Activated CD8-positive, alpha-beta memory T cell treated with anti-CD3 and anti-CD28 coated beads, Interleukin-2, amount 50 U/mL, for 4 hours (primary cell): ENCODE results near the gene GABPB1.

ENCODE experiments used
- DNase-seq: peaks from one replicate; pipeline ENCODE4 v3.0.0-alpha.2; 2020

GABPB1 gene

DNA sequence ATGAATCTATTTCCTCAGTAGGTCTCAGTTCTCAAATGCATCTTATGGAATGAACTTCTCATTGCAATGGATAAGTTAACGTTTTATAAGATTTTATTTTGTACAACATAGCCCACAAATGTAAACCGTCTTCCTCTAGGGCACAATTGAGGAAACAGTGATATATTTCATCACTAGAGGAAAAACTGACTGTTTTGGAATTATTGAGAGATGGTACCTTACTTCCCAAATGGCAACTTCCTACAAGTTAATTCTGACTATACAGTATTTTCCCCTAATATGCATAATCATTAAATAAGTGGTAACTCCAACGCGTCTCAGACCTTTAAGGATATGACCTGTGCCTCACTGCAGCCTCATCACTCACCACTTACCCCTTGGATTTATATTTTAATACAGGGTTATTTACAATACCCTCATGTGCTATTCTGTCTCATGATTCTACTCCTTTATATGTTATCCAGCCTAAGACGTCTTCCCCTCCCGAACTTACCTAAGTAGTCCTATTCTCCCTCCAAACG is 13.3 kb downstream of the GABPB1 start:
- DNase-seq, result no peak

DNA sequence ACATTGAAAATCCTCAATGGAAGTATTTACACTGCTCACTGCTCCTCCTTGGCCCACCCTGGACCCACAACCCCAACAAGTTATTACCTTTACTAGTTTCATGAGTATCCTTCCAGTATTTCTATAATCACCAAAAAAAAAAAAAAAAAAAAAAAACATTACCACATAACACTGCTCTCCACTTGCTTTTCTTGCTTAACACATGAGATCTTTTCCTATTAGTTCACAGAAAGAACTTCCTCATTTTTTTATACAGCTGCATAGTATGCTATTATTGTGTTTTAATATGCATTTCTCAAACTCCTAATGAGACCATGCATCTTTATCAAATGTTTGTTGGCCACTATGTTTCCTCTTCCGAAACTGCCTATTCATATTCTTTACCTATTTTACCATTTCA is 14.6 kb downstream of the GABPB1 start:
- no peak for DNase-seq

DNA sequence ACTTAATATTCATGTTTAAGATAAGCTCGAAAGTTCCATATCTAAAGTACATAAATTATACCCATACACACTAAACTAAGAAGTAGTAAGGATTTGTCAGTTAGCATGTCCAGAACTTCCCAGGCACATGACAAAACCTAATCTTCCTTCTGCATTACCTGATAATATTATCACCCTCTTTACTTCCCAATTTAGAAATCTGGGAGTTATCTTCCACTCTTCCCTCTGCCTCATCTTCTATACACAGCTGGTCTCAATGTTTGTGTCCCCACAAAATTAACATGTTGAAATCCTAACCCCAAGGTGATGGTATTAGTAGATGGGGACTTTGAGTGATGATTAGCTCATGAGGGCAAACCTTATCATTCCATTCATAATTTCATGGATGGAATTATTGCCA is 15.3 kb downstream of the GABPB1 start:
- no peak for DNase-seq

DNA sequence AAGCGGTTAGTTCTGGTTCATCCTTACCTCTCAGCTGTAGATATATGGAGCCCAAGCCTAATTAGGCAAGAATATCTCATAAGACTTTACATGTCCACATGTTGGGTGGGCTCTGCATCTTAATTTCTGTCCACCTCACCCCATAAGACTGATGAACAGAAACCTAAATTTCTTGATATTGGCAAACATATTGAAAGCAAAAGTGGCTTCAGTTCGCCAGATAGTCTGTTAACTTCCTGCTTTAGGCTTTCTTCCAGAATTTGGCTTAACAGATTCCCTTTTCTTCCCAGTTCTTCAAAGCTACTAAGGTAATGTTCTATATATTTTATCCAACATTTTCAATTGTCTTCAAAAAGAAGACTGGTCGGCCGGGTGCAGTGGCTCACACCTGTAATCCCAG is 19.7 kb downstream of the GABPB1 start:
- DNase-seq, result no peak

DNA sequence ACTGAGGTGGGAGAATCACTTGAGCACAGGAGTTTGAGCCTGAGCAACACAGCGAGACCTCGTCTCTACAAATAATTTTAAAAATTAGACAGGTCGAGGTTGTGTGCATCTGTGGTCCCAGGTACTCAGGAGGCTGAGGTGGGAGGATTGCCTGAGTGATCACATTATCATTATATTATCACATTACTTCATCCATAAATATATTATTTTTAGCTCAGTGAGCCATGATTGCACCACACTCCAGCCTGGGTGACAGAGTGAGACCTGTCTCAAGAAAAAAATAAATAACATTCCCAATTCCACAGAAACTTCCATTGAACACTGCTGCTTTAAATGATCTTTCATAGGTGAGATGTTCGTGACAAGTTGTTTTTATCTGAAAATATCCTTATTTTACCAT is 21.8 kb downstream of the GABPB1 start:
- DNase-seq, result no peak

DNA sequence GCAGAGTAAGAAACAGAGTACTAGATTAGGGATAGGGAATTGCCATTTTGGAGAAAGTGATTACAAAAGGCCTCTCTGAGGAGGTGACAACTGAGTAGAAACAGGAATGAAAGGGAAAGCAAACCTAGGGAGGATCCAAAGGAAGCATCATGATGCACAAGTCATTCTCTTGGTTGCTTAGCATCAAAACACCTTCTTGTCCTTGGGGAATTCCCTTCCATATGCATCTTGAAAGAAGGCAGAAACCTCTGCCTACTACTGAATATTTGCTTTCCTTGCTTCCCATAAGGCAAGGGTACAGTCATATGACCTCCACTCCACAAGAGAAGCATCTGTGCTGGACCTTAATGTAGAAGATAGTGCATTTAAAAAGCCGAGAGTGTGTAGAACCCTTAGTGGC is 24.1 kb downstream of the GABPB1 start:
- no peak for DNase-seq

DNA sequence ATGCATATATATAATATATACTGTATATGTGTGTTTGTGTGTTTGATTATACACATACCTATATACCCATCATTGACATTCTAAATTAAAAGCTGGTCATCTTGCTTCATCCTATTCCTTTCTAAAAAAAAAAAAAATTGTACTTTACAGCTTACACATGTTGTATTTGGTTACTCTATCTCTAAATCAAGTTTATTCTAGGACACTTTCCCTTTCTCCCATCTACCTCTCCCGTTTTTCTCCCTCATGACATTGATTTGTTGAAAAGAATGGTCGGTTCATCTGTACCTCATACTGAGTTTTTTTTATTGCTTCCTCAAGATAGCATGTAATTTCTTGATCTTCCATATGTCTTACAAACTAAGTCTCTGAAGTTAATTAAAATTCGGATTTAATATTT is 26.9 kb downstream of the GABPB1 start:
- DNase-seq, result no peak

DNA sequence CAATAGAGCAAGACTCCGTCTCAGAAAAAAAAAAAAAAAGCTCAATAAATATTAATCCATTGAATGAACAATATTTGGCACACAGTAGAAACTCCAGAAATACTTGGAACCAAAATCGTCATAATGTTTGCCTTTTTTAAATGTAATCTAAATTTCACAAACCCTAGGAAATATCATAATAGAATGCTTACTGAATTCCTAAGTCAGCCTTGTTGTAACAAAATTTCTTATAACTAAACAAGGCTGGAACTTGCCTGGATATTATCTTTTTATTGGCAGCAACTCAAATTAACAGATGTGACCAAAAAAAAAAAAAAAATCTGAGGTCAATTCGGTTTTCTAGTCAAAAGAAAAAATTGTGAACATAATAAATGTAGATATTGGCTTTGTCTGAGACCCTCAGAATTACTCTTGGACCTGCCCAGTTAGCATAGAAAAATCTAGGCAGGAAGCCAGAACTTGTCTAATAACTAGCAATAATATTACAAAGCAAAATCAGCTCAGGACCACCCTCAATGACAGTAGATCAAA is 33.3 kb downstream of the GABPB1 start:
- no peak for DNase-seq

DNA sequence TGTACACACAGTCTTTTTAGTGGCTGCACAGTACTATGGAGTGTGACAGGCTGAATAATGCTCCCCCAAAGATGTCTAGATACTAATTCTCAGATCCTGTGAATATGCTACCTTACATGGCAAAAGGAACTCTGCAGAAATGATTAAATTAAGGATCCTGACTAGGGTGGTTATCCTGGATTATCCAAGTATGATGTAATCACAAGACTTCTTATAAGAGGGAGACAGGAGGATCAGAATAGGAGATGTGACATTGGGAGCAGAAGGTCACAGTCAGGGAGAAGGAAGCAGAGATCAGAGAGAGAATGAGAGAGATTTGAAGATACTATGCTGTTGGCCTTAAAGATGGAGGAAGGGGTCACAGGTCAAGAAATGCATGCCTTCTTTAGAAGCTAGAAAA is 34.5 kb downstream of the GABPB1 start:
- DNase-seq, result no peak

DNA sequence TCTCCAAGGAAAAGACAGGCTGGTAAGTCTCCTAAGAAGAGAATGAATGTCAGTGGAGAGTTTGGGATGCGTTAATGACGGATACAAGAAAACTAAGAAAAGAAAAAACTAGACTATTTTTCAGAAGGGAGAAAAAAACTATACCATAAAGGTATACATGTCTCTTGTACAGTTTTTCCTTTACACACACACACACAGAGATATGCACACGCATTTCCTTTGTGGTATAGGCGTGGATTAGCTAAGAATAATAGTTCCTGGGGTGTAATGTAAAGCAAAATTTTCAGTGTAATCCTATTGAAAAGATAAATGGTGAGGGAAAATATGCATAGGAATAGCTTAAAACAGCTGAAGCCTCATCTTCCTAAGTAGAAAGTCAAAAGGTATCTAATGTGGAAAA is 36.3 kb downstream of the GABPB1 start:
- no peak for DNase-seq

DNA sequence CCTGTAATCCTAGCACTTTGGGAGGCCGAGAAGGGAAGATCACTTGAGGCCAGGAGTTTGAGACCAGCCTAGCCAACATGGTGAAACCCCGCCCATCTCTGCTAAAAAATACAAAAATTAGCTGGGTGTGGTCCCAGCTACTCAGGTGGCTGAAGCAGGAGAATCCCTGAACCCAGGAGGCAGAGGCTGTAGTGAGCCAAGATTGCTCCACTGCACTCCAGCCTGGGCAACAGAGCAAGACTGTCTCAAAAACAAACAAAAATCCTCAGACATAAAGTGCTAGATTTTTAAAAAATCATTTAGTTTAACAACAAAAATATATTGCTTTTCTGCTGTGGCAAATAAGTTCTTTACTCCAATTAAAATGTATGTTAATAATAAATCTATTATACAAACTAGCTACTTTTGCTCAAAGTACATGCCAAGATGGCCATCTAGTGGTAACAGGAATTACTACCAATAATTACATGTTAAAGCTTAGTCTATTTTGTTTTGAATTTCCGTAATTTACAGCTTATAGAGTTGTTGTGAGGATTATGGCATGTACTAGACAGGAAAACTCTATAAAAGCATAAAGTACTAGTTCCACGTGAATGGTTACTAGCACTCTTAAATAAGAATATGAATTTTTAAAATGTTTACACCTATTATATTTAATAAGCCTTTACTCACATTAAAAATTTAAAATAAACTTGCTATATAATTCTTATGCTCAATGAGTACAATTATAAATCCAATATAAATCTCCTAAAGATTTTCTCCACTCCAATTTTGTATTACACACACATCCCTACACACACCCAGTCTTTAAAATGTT is 39.0 kb downstream of the GABPB1 start:
- DNase-seq, result no peak

DNA sequence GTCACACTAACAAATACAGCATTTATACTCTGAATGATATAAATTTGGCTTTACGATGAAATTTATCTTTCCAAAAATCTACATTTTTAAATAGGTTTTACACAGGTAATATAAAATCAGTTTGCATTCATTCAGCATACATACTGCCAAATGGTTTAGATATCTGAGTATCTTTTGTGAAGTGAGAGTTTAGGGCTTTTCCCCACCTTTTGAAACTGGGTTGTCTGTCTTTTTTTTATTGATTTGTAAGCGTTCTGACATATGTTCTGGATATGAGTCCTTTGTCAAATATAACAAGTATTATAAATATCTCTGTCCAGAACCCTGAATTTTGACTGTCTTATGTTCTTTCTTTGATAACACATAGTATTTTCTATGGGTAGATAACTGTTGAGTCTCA is 42.4 kb downstream of the GABPB1 start:
- no peak for DNase-seq

DNA sequence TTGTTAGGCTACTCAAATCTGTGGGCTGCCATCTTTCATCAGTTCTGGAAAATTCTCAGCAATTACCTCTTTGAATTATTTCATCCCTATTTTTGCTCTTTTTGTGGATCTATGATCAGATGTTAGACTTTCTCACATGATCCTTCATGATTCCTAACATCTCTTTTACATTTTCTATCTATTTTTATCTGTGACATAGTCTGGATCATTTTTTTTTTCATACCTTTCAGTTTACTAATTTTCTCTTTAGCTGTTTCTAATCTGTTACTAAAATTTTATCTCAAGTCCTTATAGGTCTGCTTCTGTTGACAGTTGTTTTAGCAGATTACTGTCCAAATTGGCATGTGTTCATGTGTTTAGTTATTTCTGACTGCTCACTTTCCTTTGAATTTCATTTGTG is 47.2 kb downstream of the GABPB1 start:
- no peak for DNase-seq

DNA sequence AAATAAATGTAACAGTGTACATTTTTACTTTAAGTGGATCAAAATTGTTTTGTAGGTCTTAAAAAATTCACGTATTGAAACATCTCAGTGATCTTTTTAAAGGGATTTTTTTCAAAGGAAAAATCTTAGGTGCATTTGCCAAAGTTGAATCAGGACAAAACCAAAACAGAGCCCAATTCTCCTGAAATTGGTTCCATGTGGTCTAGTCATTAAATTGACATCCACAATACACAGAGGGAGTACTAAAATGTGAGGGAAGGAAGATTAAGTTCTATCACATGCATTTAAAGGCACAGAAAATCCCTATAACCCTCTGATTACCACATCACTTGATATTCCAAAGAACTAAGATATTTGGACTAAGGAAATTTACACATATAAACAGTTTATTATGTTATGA is 50.2 kb downstream of the GABPB1 start:
- no peak for DNase-seq

DNA sequence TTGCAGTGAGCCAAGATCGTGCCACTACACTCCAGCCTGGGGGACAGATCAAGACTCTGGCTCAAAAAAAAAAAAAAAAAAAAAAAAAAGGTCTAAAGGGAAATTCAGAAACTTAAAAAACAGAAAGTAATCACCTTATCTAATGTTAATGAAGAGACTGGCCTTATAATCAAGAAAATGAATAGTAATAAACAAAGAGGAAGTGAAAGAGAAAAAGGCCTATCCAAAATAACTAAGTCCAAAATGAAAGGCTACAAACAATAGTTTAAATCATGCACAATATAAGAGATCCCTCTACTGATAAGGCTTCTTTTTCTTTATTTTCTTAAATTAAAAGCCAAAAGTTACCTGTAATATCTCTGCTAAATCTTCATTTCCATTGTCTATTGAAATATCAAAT is 52.4 kb downstream of the GABPB1 start:
- no peak for DNase-seq

DNA sequence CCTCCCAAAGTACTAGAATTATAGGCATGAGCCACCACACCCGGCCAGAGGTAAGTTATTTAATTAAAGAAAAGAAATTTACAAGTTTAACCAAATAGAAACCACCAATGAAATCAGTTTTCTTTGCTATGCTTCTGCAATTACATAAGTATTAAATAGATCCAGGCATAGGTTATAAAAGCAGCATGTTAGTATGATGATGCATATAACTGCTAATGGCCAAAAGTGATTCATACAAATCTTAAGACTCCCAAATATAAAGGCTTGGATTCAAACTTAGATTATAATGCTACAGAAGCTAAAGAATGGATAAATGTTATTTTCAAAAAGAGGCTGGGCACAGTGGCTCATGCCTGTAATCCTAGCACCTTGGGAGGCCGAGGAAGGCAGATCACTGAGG is 56.7 kb downstream of the GABPB1 start:
- DNase-seq, result no peak

DNA sequence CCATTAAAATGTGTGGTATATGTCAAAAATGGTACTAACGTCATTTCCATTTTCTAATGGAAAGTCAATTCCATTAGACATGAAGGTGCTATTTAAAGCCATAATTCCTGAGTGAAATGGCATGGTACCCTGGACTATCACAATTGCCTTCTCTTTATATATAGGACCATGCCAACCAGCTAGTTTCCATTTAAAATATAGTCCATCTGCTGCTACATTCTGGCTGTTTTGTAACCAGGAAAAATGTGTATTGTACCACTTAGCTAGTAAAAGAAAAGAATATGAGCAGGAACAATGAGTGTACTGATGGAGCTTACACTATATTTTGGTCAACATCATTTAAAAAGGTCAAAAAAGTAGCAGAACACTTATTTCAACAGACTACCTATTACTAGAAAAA is 59.0 kb downstream of the GABPB1 start:
- no peak for DNase-seq

DNA sequence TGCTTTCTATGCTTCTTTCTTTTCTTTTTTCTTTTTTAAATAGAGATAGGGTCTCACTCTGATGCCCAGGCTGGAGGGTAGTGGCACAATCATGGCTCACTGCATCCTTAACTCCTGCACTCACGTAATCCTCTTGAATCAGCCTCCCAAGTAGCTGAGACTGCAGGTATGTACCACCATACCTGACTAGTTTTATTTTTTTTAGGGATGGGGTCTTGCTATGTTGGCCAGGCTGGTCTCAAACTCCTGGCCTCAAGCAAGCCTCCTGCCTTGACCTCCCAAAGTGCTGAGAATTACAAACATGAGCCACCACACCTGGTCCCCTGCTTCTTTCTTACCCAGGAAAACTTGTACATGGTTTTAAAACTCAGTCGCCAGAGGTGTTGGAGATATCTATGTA is 65.2 kb downstream of the GABPB1 start:
- DNase-seq, result no peak

DNA sequence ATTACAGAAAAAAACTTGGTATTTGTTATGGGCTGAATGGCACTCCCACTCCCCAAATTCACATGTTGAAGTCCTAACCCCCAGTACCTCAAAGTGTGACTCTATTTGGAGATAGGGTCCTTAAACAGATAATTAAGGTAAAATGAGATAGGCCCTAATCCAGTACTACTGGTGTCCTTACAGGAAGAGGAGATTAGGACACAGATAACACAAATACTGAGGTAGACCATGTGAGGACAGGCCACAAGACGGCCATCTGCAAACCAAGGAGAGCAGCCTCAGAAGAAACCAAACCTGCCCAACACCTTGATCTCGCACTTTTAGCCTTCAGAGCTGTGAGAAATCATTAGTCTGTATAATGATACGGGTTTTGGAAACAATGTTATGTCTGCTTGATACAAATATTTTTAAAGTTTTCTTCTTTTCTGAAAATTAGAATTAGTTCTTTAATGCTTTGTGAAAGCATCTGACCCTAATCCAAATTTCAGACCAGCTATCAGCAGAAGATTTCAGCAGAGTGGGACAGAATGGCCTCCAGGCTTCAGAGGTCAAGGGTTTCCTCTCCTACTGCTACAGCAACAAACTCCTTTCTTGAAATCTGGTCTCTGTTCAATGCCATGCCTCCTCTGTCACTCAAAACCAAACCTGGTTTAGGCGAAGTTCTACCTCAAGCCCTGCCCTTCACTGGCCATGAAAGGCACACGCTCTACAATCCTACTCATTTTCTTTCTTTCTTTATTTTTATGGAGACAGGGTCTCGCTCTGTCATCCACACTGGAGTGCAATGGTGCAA is 67.5 kb downstream of the GABPB1 start:
- DNase-seq, result no peak

DNA sequence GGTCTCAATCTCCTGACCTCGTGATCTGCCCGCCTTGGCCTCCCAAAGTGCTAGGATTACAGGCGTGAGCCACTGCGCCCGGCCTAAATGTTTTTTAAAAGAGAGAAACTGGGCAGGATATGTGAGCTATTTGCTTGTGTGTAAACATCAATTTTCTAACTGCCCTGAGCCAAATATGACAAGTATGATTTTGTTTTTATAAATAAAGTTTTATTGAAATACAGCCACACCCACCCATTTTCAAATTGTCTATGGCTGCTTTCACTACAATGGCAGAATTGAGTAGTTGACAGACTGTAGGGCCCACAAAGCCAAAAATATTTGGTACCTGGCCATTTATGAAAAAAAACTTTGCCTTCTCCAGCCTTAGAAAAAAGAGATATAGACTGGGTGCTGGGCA is 73.6 kb downstream of the GABPB1 start:
- DNase-seq, result no peak

DNA sequence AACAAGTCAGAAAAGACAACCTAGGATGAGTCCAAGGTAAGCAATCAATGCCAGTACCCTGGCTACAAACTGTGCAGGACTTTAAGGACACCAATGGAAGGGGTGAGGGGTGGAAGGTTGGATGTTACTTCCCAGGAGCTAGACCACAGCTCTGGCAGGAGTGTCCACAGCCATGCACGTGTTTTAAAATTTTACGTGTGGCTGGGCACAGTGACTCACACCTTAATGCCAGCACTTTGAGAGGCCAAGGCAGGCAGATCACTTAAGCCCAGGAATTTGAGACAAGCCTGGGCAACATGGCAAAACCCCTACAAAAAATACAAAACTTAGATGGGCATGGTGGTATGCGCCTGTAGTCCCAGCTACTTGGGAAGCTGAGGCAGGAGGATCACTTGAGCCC is 74.7 kb downstream of the GABPB1 start:
- no peak for DNase-seq

DNA sequence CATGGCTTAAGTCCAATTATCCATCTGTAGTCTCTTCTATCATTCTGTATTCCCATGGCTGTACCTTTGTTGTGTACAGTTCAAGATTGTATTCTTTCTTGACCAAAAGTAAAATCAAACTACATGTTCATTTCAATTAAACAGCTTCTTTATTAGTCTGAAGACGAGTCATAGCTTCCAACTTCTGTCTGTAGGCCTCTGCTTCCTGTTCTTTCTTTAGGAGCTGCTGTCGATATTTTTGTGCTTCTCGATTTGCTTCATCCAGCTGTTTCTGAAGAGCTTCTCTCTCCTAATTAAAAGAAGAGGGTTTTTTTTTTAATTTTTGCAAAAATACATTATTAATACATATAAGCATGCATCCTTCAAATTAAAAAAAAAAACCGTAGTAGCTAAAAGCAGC is 76.5 kb downstream of the GABPB1 start:
- DNase-seq, result no peak

DNA sequence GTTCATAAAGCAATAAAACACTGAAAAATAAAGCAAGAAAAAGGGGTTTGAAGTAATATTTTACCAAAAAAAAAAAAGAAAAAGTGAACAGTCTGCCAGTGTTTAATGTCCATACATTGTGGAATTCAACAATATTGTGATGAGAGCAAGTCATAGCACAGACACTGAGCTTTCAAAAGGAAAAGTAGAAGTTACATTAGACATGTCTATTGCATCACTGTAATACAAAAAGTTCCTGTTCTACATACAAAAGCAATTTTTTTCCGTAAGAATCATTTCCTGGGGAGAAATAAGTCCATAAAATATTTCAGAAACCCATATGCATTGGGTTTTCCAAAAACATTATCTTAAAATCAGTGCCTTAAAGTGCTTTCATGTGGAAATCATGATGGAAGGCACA is 77.6 kb downstream of the GABPB1 start:
- DNase-seq, result no peak

DNA sequence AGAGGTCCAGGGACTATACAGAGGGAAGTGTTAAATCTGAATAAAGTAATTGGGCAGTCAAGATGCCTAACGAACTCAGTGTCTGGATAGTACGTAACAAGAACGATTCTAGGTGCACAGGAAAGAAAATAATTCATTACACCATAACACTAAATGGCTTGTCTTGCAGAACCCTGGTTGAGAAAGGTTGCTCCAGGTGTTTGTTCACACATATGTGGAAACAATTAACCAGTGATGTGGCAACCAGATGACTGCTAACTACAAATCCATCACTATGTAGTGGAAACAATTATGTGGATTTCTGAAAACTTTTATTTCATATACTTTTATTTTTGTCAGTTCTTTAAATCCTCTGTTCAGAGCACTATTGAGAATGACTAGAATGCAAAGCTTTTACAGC is 79.1 kb downstream of the GABPB1 start:
- DNase-seq, result no peak
